GM21526 (cell line): Measurements from ENCODE around the gene NR5A1.

ENCODE experiments used
- ATAC-seq: cut with Tn5 transposase; IDR thresholded peaks from one replicate; pipeline ENCODE4 v1.9.1; 2021; ENCODE audit warnings: moderate library complexity; ENCODE audit not compliant: unreplicated experiment, low FRiP score

NR5A1 gene

DNA sequence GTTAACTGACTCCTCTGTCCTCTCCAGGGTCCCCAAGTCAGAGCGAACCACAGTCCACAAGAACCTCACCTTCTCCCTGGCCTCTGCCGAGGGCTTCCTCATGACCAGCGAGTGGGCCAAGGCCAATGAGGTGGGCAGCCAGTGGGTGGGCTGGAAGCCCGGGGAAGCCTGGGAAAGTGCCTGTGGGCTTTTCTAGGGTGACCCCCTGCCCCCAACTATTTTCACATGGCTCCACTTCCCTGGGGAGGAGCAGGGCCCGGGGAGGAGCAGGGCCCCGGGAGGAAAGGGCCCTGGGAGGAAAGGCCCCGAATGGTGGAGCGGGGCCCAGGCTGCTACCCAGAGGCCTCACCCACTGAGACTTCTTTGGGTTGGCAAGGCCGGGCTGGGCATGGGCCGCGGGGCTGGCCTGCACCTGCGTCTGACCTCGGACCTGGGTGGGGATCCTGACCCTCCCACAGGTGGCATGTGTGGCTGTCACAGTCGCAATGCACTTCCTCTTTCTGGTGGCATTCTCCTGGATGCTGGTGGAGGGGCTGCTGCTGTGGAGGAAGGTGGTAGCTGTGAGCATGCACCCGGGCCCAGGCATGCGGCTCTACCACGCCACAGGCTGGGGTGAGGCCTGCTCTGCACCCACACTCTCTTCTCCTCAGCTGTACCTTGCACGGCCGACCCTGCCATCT is 39.0 kb downstream of the NR5A1 start:
- ATAC-seq, result no peak

DNA sequence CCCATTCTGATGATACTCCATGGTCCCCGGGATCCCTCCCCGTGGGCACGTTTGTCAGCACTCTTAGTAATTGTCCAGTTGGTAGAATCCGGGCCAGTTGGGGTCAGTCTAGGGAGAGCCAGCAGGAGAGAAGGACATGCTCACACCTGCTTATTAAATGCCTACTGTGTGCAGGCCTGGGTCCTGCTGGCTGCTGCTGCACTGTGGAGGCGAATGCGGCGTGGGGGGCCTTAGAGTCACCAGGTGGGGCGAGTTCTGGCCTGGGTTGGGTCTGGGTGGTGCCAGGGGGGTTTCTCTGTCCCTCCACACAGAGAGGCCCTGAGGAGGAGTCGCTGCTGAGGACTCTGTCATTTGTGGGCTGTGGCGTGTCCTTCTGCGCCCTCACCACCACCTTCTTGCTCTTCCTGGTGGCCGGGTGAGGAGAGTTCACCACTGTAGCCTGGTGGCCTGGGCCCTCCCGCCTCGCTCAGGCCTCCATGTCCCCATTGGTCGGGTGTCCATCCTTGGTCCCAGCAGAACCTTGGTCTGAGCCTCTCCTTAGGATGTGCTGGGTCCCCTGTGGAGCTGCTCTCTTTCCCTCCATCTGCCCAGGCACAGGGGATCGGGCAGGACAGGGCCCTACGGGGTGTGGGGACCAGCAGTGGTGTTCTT is 39.7 kb downstream of the NR5A1 start:
- no peak for ATAC-seq

DNA sequence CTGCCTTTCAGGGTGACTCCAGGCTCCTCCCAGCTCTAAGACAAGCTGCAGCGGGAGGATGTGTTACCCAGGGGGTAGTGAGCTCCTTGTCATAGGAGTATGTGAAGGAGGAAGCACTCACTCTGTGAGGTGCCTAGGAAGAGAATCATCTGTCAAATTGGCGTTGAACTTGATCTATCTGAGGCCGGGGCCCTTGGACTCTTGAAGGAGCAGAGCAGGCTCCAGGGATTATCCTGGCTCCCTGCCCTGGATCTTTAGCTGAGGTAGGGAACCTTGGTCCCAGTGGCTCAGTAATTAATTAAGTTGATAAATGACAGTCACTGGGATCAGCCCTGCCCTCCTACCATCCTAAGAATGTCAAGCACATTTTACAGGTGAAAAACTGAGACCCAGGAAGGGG is 41.5 kb downstream of the NR5A1 start:
- ATAC-seq, result no peak

DNA sequence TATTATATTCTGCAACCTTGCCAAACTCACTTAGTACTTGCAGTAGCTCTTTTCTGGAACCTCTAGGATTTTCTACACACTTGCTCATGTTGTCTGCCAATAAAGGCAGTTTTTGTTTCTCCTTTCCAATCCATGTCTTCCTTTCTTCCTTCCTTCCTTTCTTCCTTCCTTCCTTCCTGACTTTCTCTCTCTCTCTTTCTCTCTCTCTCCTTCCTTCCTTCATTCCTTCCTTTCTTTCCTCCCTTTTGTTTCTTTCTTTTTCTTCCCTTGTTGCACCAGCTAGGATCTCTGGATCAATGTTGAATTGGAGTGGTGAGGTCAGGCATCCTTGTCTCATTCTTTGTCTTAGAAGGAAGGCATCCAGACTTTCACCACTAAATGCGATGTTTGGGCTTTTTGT is 44.5 kb downstream of the NR5A1 start:
- ATAC-seq, result no peak

DNA sequence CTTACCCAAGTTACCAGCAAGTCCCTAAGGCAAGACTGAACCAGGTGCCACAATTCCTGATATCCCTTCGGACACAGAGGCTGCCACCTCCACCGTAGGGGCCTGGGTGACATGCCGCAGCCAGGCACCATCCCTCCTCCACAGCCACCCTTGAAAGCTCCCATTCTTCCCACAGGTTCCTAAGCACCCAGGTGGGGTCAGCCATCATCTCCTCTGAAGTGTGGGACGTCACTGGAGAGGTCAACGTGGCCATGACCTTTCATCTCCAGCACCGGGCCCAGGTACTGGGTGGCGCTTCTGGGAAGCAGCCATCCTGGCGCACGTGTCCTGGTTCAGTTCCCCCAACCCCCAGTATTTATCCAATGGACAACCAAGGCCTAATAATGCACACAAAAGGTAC is 48.8 kb downstream of the NR5A1 start:
- ATAC-seq, result no peak

DNA sequence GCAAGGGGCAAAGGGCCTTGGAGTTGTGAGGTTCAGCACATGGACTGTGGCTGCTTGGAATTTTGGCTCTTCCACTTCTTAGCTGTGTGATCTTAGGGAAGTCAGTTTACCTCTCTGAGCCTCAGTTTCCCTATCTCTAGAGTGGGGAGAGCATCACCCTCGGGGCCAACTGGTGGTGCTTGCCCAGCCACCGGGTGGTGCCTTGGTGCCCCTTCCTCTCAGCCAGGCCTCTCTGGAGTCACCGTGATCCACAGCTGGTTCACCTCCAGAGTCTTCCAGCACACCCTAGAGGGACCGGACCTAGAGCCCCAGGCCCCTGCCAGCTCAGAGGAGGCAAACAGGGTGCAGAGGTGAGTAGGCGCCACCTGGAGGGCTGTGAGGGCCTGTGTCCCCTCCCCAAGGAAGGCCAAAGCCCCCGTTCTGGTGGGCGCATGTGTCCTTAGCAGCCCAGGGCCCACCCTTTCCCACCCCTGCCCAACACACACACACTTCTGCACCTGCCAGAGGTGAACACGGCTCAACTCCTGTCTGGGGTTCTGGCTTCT is 49.2 kb downstream of the NR5A1 start:
- no peak for ATAC-seq

DNA sequence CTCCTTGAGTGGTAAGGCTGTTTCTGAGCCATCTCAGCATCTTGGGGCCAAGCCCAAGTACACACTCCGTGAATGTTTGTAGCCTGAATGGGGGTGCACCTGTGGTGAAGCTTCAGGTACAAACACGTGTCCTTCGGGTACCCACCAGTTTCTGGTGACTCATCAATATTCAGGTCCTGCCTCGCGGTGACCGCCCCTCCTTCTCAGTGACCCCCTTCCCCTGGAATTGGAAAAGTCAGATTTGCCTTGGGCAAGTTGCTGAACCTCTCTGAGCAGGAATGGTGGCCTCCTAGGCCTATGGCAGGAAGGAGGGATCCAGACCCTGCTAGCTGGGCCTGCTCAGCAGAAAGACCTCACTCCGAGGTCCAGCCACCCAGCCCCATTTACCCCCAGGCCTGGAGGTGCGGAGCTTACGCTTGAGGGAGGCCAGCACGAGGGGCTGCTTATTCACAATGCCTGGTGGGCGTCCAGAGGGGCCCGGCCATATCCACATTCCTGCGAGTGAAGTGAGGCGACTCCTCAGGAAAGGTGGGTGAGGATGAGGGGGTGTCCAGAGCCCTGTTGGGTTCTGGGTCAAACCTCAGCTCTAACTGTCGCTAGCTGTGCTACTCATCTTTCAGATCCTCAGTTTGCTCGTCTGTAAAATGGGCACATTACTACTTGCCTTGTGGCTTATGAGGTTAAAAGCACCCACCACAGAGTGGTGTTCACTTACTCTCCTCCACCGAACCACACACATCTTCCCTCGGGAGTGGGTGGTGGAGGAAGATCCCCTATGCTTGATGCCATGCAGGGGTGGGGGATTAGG is 49.9 kb downstream of the NR5A1 start:
- ATAC-seq, result no peak

DNA sequence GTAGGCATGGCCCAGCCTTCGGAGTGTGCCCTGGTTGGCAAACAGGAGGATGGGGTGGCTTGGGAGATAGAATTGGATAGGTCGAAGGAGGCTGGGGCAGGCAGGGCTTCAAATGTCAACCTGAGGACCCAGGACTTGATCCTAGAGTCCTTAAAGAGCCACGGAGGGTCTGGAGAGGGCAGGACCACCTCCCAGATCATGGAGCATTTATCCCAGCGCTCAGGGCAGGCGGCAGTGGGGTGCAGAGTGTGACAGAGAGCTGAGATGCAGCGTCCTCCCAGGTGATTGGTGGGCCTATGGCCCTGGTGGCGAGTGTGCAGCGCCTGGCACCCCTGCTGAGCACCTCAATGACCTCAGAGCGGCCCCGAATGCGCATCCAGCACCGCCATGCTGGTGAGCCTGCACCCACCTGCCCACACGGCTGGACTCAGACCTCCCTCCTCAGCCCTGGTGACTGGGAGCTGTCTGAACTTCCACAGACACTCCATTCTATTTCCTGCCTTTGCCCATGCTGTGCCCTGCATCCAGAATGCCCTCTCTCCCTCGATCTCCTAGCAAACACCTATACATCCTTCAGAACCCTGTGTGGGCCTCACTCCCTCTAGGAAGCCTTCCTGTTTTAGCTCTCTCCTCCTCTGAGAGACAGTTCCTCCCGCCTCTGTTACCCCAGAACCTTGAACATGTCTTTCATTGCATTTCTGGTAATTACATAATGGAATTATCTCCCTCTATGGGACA is 50.7 kb downstream of the NR5A1 start:
- no peak for ATAC-seq

DNA sequence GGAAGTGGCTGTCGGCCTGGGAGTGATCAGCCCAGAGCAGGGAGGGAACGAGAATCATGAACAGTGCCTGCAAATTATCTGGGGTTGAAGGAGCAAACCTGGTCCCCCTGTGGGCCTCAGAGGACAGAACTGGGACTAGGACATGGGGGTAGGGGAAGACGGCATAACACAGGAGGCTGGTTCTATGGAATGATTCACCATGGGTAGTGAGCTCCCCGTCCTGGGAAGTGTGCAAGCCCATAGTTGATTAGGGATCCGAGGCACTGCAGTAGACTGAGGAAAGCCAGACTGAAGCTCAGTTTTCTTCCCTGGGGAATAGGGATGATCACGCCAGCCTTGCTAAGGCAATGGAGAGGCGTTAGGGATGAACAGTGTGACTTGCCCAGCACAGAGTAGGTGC is 51.4 kb downstream of the NR5A1 start:
- ATAC-seq, result no peak

DNA sequence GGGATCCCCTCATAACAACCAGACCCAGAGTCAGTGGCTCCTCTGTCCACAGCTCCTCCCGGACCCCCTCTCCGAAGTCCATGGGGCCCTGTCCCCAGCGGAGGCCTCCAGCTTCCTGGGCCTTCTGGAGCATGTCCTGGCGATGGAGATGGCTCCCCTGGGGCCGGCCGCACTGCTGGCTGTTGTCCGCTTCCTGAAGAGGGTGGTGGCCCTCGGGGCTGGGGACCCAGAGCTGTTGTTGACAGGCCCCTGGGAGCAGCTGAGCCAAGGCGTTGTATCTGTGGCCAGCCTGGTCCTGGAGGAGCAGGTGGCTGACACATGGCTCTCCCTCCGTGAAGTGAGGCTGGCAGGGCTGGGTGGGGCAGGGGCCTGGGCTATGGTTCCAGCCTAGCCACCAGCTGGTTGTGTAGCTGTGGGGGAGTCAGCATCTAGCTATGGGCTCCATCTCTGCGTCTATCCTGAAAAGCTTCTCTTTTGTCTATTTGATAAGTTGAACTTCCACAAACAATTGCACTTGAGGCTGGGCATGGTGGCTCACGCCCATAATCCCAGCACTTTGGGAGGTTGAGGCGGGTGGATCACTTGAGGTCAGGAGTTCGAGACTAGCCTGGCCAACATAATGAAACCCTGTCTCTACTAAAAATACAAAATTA is 52.3 kb downstream of the NR5A1 start:
- no peak for ATAC-seq

DNA sequence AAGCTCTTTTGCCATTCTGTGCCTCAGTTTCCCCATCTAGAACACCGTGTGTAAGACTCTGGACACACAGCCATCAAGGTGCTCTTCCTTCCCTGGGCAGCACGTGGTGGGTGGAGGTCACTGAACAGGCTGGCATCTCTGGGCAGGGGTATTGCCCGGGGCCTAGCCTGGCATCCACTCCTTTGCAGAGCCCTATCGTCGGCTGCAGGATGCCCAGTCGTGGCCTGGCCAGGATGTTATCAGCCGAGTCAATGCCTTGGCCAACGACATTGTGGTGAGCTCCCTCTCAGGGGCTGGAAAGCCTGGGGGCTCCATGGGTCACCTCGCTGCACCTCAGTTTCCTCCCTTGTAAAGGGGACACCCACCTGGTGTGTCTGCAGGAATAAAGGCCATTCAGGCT is 52.9 kb downstream of the NR5A1 start:
- no peak for ATAC-seq

DNA sequence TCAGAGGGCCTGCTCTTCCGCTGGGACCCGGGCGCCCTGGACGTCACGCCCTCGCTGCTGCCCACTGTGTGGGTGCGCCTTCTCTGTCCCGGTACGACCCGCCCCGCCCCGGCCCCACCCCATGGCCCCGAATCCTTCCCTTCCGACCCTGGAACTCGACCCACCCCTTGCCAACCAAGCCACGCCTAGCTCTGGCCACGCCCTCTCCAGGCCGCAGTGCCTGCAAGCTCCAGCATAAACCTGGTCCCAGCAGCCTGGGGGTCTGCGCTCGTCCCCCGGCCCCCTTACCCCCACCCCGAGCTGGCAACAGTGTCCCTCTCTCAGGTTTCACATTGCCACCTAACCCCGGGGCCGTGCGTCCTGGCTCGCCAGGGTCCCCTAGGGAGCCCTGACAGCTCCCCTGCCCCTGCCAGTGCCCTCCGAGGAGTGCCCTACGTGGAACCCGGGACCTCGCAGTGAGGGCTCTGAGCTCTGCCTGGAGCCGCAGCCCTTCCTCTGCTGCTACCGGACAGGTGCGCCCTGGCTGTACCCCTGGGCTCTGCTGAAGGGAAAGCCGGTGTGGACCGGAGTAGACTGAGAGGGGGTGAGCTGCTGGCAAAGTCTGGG is 53.5 kb downstream of the NR5A1 start:
- no peak for ATAC-seq

DNA sequence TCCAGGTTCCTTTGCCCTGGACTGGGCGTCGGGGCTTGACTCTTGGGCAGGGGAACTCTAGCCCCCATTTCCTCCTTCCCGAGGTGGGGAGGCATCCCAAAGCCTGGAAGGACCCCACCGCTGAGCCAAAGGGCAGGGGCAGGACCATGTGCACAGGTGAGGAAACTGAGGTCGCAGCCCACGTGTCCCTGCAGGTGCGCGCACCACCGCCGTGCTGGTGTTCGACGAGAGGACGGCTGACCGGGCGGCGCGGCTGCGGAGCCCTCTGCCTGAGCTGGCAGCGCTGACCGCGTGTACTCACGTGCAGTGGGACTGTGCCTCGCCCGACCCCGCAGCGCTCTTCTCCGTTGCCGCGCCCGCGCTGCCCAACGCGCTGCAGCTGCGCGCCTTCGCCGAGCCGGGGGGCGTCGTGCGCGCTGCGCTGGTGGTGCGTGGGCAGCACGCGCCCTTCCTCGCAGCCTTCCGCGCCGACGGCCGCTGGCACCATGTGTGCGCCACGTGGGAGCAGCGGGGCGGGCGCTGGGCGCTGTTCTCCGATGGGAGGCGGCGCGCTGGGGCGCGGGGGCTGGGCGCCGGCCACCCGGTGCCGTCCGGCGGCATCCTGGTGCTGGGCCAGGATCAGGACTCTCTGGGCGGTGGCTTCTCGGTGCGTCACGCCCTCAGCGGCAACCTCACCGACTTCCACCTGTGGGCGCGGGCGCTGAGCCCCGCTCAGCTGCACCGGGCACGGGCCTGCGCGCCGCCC is 54.2 kb downstream of the NR5A1 start:
- no peak for ATAC-seq

DNA sequence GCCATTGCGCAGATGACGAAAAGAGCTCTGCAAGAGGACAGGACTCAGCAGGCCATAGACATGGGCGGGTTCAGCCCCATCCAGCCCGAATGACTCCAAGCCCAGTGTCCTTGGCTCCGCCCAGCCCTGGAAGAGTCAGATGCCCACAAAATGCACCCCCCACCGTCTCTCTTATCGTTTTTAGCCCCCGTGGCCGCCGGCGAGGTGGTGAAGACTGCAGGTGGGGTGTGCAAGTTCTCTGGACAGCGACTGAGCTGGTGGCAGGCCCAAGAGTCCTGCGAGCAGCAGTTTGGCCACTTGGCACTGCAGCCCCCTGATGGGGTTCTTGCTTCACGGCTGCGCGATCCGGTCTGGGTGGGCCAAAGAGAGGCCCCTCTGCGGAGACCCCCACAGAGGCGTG is 54.9 kb downstream of the NR5A1 start:
- no peak for ATAC-seq

DNA sequence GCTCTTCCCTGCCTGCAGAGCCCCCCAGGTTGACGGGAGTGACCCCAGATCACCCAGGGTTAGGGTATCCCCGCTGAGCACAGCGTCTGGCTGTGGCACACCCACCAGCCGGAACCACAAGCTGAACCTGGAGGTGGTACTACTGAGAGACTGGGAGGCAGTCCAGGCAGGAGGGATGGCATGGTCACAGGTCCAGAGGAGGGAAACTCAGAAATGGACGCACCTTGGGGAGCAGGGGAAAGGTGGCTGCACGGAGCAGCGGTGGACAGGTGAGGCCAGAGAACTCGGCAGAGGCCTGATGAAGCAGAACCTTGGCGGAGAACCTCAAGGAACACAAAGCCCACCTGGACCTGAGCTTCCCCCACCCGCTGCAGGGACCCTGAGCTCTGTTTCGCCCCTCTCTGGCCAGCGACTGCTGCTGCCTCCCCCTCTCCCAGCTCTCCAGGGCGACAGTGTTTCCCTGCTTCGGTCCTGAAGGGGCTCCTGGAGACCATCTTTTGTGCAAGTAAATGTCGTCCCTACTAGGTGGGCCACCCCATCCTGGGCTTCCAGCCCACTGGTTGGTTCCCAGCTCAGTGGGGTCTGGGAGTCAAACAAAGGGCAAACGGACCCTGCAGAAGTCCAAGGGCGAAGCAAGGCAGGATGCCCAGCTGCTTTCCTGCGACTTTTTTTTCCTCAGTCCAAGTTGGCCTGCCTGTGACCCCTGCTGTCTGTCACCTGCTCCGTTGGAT is 56.1 kb downstream of the NR5A1 start:
- ATAC-seq, result no peak

DNA sequence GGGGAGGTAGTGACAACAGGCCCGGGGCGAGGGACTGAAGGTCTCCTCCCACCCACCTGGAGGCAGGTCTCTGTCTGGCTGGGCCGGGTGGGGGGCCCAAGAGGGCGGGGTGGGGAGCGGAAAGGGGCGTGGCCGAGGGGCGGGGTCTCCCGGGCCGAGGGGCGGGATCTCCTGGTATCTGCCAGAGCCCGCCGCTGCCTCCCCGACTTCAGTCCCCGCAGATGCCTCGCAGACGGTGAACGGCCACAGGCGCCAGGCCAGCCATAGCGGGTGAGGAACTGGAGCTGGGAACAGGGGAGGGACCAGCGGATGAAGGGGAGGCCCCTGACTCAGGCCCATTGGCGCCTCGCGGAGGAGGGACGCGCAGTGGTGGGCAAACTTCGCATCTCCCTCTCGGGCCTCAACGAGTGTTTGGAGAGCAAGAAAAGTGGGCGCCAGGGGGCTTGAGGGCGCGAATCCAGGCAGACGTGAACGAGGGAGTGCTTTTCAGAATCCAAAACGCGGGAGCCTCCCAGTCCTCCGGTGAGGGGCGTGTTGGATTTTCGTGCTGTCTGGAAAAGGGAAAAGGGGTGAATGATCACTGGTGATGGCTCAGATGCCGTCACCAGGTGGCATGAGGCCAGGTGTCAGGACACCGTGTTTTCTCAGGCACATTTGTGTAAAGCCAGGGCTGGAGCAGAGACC is 56.8 kb downstream of the NR5A1 start, which contains the start of gene ADGRD2:
TSS of gene ADGRD2 (plus strand) at position 211 of the 684 bp plus-strand sequence. CDS start 1,216 bp downstream, outside the sequence.
- no peak for ATAC-seq

DNA sequence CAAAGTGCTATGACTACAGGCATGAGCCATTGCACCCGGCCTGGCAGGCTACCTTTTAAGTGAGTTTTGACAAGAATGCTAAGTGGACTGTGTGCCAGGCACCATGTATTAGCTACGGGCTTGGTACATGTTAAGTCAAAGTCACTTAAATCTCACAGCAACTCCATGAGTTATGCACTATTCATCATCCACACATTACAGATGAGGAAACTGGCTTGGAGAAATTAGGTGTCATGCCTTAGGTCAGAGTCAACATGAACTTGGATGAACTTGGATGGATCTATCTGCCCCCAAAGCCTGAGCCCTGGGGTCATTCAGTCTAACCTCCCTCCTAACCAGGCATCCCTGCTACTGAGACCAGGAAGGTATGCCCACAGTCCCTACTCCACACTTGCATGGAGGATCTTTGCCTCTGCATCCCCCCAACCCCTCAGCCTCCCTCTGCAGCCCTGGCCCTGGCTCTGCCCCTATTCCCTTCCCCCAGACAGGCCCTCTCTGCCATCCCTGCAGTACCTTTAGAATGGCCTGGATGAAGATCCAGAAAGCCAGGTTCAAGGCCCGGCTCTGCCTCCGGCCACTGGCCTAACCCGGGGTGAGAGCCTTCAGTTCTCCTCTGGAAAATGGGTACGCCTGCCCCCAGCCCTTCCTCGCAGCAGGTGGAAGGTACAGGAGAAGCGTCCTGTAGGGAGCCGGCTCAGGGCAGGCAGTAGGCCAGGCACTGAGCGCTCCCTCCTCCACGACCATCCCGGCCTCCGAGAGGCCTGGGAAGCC is 57.6 kb downstream of the NR5A1 start:
- ATAC-seq, result no peak
